Osteoblast (primary cell): Measurements from ENCODE around the gene CNGA2. TPM values are rescaled to one million over a fixed set of nuclear protein-coding genes. Genes with fewer than 3 reads are reported as not detected.
"Not testable (repeated sequence)": the region's sequence is repeated elsewhere in the genome, so short reads cannot be mapped to it uniquely, and the experiment has no call there.

Experiments used
- DNase-seq: peaks from one replicate; pipeline ENCODE4 v3.0.0; 2011; ENCODE audit warnings: low spot score, mixed read lengths; ENCODE audit not compliant: insufficient read length; ENCODE audit errors: missing footprints
- H2AFZ ChIP-seq: 2 replicates; pipeline ENCODE4 v1.6.0; 2011; ENCODE audit warnings: mild to moderate bottlenecking, low read length
- H3K27ac ChIP-seq: 2 replicates; pipeline ENCODE4 v1.5.1; 2011; ENCODE audit warnings: mild to moderate bottlenecking, low read depth, low read length, moderate library complexity
- H3K27me3 ChIP-seq: 2 replicates; pipeline ENCODE4 v1.6.0; 2012; ENCODE audit warnings: mild to moderate bottlenecking, control low read depth, inconsistent platforms, low read length, moderate library complexity; ENCODE audit not compliant: insufficient read depth
- H3K36me3 ChIP-seq: 2 replicates; pipeline ENCODE4 v1.5.1; 2011; ENCODE audit warnings: mild to moderate bottlenecking, low read length, control low read depth, moderate library complexity; ENCODE audit not compliant: insufficient read depth
- H3K4me1 ChIP-seq: 2 replicates; pipeline ENCODE4 v1.5.1; 2011; ENCODE audit warnings: mild to moderate bottlenecking, low read length, control low read depth, moderate library complexity; ENCODE audit not compliant: insufficient read depth
- H3K4me2 ChIP-seq: 2 replicates; pipeline ENCODE4 v1.6.0; 2011; ENCODE audit warnings: mild to moderate bottlenecking, low read length; ENCODE audit not compliant: insufficient read depth
- H3K4me3 ChIP-seq: fragments of 200-600 bp; sonication (generic); 3 replicates; pipeline ENCODE4 v1.5.1; 2012; ENCODE audit warnings: mild to moderate bottlenecking, low read length, inconsistent platforms; ENCODE audit not compliant: insufficient read depth
- H3K79me2 ChIP-seq: 2 replicates; pipeline ENCODE4 v1.6.0; 2012; ENCODE audit warnings: mild to moderate bottlenecking, low read length, control low read depth, inconsistent platforms; ENCODE audit not compliant: insufficient read depth
- H3K9me3 ChIP-seq: 2 replicates; pipeline ENCODE4 v1.5.1; 2011; ENCODE audit warnings: low read depth, low read length, control low read depth
- H4K20me1 ChIP-seq: 2 replicates; pipeline ENCODE4 v1.6.0; 2012; ENCODE audit warnings: mild to moderate bottlenecking, low read length, control low read depth; ENCODE audit not compliant: insufficient read depth
- CTCF ChIP-seq: IDR thresholded peaks from 2 replicates; pipeline ENCODE4 v1.5.1; 2011; ENCODE audit warnings: mild to moderate bottlenecking, low read depth, low read length, moderate library complexity; ENCODE audit errors: extremely low read depth
- total RNA-seq: library from RNA; depleted of rRNA; stranded (reverse); fragments of >200 nt; gene quantifications from 2 replicates; pipeline ENCODE4 v1.2.3, GENCODE V29; 2012

CNGA2 gene
- total RNA-seq, 1 donor: not detected

GRCh38 chrX:151694121-151694520 is 40.4 kb upstream of the CNGA2 start:
- Histone ChIP-seq H3K4me1 (no peaks in the 10 kb centered on the region), H3K4me3 (no peak overlapping the region), H3K27me3 (no peaks in the 10 kb centered on the region), H2AFZ (no peak overlapping the region), H3K9me3 (no peaks in the 10 kb centered on the region), H4K20me1 (no peaks in the 10 kb centered on the region), H3K4me2 (no peak overlapping the region), H3K27ac (no peak overlapping the region), H3K79me2 (no peaks in the 10 kb centered on the region), H3K36me3 (no peaks in the 10 kb centered on the region)
- no peak for DNase-seq
- no peak for TF ChIP-seq CTCF

- no peak within 1 kb of the TSS for H3K4me3 ChIP-seq
- DNase-seq: no peak
- no peak within 1 kb of the TSS for H3K27ac ChIP-seq
- no peaks in the 10 kb centered on the region for H4K20me1 ChIP-seq
- no peaks in the 10 kb centered on the region for H3K79me2 ChIP-seq
- H3K36me3 ChIP-seq: no peaks in the 10 kb centered on the region
- H3K4me1 ChIP-seq: no peaks in the 10 kb centered on the region
- no peak within 1 kb of the TSS for H2AFZ ChIP-seq
- no peaks in the 10 kb centered on the region for H3K9me3 ChIP-seq
- H3K4me2 ChIP-seq: no peak within 1 kb of the TSS
- TF ChIP-seq CTCF: no peak
- H3K27me3 ChIP-seq: no peaks in the 10 kb centered on the region
These were observed 39.6 kb upstream of the CNGA2 start, which contains the start of gene PRRG3 for GRCh38 chrX:151694661-151695582. PRRG3 (plus strand) TSS chrX:151695458; CDS start chrX:151698815, 3,357 bp downstream.

GRCh38 chrX:151695583-151696340 is 38.8 kb upstream of the CNGA2 start:
- H3K4me1 ChIP-seq: no peaks in the 10 kb centered on the region
- H3K79me2 ChIP-seq: no peaks in the 10 kb centered on the region
- DNase-seq: no peak
- H3K36me3 ChIP-seq: no peaks in the 10 kb centered on the region
- TF ChIP-seq CTCF: no peak
- no peaks in the 10 kb centered on the region for H3K27me3 ChIP-seq
- no peaks in the 10 kb centered on the region for H3K9me3 ChIP-seq
- no peak overlapping the region for H3K4me2 ChIP-seq
- H3K27ac ChIP-seq: no peak overlapping the region
- H4K20me1 ChIP-seq: no peaks in the 10 kb centered on the region
- H3K4me3 ChIP-seq: no peak overlapping the region
- H2AFZ ChIP-seq: no peak overlapping the region

- not testable (repeated sequence) for H3K79me2 ChIP-seq, H3K4me2 ChIP-seq, H3K36me3 ChIP-seq, DNase-seq, H3K4me1 ChIP-seq, H3K27me3 ChIP-seq, H3K27ac ChIP-seq, H3K4me3 ChIP-seq, H4K20me1 ChIP-seq, H2AFZ ChIP-seq, H3K9me3 ChIP-seq
These were observed 37.5 kb upstream of the CNGA2 start for GRCh38 chrX:151697082-151697481.
